Gastroesophageal sphincter (tissue), 4 donors: ENCODE measurements around the gene PLEKHA8. TPM values are rescaled to one million over a fixed set of nuclear protein-coding genes. Genes with fewer than 3 reads are reported as not detected.

Experiments used
- ATAC-seq: fragments of 150-250 bp; one replicate; pipeline ENCODE4 v1.9.1; 2016; ENCODE audit warnings: mild to moderate bottlenecking, moderate library complexity
- H3K27ac ChIP-seq, 4 donors: fragments of 200-600 bp; sonication (generic) in 3 of 4; 1 replicate in 3 of 4; 2 replicates in 1 of 4; pipeline ENCODE4 v1.5.1; 2016 to 2019
- H3K27me3 ChIP-seq: fragments of 200-600 bp; sonication (generic); one replicate; pipeline ENCODE4 v1.5.1; 2019
- H3K36me3 ChIP-seq, 2 donors: fragments of 200-600 bp; sonication (generic); one replicate each; pipeline ENCODE4 v1.5.1; 2019; ENCODE audit warnings: control low read depth in 1 of 2
- H3K4me1 ChIP-seq, 3 donors: fragments of 200-600 bp; sonication (generic); 1 replicate in 2 of 3; 2 replicates in 1 of 3; pipeline ENCODE4 v1.5.1; 2016 to 2019; ENCODE audit warnings: control low read depth in 2 of 3
- H3K4me3 ChIP-seq, 2 donors: fragments of 200-600 bp; sonication (generic); one replicate each; pipeline ENCODE4 v1.5.1; 2019; ENCODE audit warnings: mild to moderate bottlenecking in 1 of 2, moderate library complexity in 1 of 2
- H3K9me3 ChIP-seq, 3 donors: fragments of 200-600 bp; sonication (generic); one replicate each; pipeline ENCODE4 v1.5.1; 2017 to 2019; ENCODE audit warnings: control low read depth in 2 of 3
- CTCF ChIP-seq, 4 experiments: fragments of 200-600 bp in 2 of 4; fragments of 450-650 bp in 2 of 4; sonication (generic) in 1 of 4; IDR thresholded peaks; one replicate each; pipeline ENCODE4 v1.5.1; 2017 to 2019; ENCODE audit warnings: antibody characterized with exemption in 4 of 4, mild to moderate bottlenecking in 2 of 4, moderate library complexity in 2 of 4
- EP300 ChIP-seq: sonication (generic); formaldehyde crosslinking; IDR thresholded peaks from one replicate; pipeline ENCODE4 v1.6.1; 2017; ENCODE audit warnings: antibody characterized with exemption, mild to moderate bottlenecking
- POLR2A ChIP-seq, 2 donors: fragments of 450-650 bp; IDR thresholded peaks; one replicate each; pipeline ENCODE4 v1.6.1; 2017; ENCODE audit warnings: antibody characterized with exemption in 2 of 2, mild to moderate bottlenecking in 2 of 2, moderate library complexity in 1 of 2
- POLR2AphosphoS5 ChIP-seq: sonication (generic); formaldehyde crosslinking; IDR thresholded peaks from one replicate; pipeline ENCODE4 v1.6.1; 2017; ENCODE audit warnings: antibody characterized with exemption
- WGBS, 2 donors: methylation state at CpG; one replicate each; pipeline ENCODE4 v1.1.5; 2018; ENCODE audit warnings: low coverage in 1 of 2; 5-methylcytosine and 5-hydroxymethylcytosine counted together
- total RNA-seq, 4 donors: library from RNA; depleted of rRNA; stranded (reverse); fragments of >200 nt; gene quantifications; one replicate each; pipeline ENCODE4 v1.1.0, GENCODE V29; 2016

Gene PLEKHA8
- total RNA-seq, 4 donors from 2014 or later, result 7.5 to 16.3 (median 11.4) TPM

GRCh38 chr7:30167901-30168300 is 139.7 kb downstream of the PLEKHA8 start:
- H3K27ac ChIP-seq, result peak overlapping the region in 1 of 4 donors; percentile 8
- ATAC-seq, result no peak
- H3K9me3 ChIP-seq, result no peaks in the 10 kb centered on the region
- 57 to 92% methylated on average over 1 to 4 of the region's 6 CpGs for WGBS, 2 donors
- peaks cover 0 to 70% (median 16%) of the 10 kb centered on the region in 3 donors for H3K4me1 ChIP-seq
- no peaks in the 10 kb centered on the region for H3K27me3 ChIP-seq
- H3K36me3 ChIP-seq, result peaks cover 0 to 16% of the 10 kb centered on the region in 2 donors
- no peak overlapping the region for H3K4me3 ChIP-seq
- no peak for TF ChIP-seq EP300
- peak; percentile 29 for TF ChIP-seq POLR2AphosphoS5

- 73 to 76% methylated on average over 3 to 11 of the region's 16 CpGs for WGBS, 2 donors
- Histone ChIP-seq H3K4me1 (peaks cover 3 to 70% (median 19%) of the 10 kb centered on the region in 3 donors), H3K4me3 (no peak overlapping the region), H3K36me3 (peaks cover 0 to 16% of the 10 kb centered on the region in 2 donors), H3K9me3 (no peaks in the 10 kb centered on the region), H3K27ac (peak overlapping the region in 2 of 4 donors; percentile 36 to 56), H3K27me3 (no peaks in the 10 kb centered on the region)
- TF ChIP-seq POLR2A (IDR thresholded peaks at IDR 0.05) (no peak), POLR2AphosphoS5 (peak; percentile 59)
- peak; percentile 21 for ATAC-seq
Observed at GRCh38 chr7:30168835-30169573, 140.8 kb downstream of the PLEKHA8 start.

GRCh38 chr7:30169579-30169978 is 141.4 kb downstream of the PLEKHA8 start:
- Histone ChIP-seq H3K4me3 (no peak overlapping the region), H3K4me1 (peaks cover 3 to 70% (median 19%) of the 10 kb centered on the region in 3 donors), H3K27ac (peak overlapping the region in 2 of 4 donors; percentile 36 to 56), H3K27me3 (no peaks in the 10 kb centered on the region), H3K36me3 (peaks cover 0 to 16% of the 10 kb centered on the region in 2 donors), H3K9me3 (no peaks in the 10 kb centered on the region)
- 60 to 83% methylated on average over 1 of the region's 2 CpGs for WGBS, 2 donors
- no peak for TF ChIP-seq POLR2AphosphoS5
- no peak for TF ChIP-seq POLR2A (IDR thresholded peaks at IDR 0.05)
- TF ChIP-seq EP300, result no peak
- no peak for TF ChIP-seq CTCF (IDR thresholded peaks at IDR 0.05)
- ATAC-seq, result no peak

- no peak overlapping the region for H3K4me3 ChIP-seq
- WGBS, 2 donors, result 69% methylated on average over 6 of the region's 6 CpGs; no CpG with 5 or more reads in 1 of the 2 donors
- peaks cover 0 to 16% of the 10 kb centered on the region in 2 donors for H3K36me3 ChIP-seq
- H3K27ac ChIP-seq, result no peak overlapping the region
- H3K27me3 ChIP-seq, result no peaks in the 10 kb centered on the region
- ATAC-seq, result no peak
- H3K4me1 ChIP-seq, result peaks cover 3 to 74% (median 19%) of the 10 kb centered on the region in 3 donors
- TF ChIP-seq POLR2AphosphoS5, result peak; percentile 12
- TF ChIP-seq CTCF (IDR thresholded peaks at IDR 0.05), result no peak
- no peaks in the 10 kb centered on the region for H3K9me3 ChIP-seq
Observed at GRCh38 chr7:30170476-30171205, 142.4 kb downstream of the PLEKHA8 start.

- no peak for ATAC-seq
- H3K4me1 ChIP-seq, result peaks cover 3 to 84% (median 19%) of the 10 kb centered on the region in 3 donors
- H3K4me3 ChIP-seq, result no peak overlapping the region
- 93 to 100% methylated on average over 3 to 4 of the region's 9 CpGs for WGBS, 2 donors
- no peaks in the 10 kb centered on the region for H3K9me3 ChIP-seq
- TF ChIP-seq POLR2AphosphoS5, result no peak
- TF ChIP-seq EP300, result no peak
- no peak for TF ChIP-seq POLR2A (IDR thresholded peaks at IDR 0.05)
- TF ChIP-seq CTCF (IDR thresholded peaks at IDR 0.05), result no peak
- H3K36me3 ChIP-seq, result peaks cover 0 to 10% of the 10 kb centered on the region in 2 donors
- H3K27me3 ChIP-seq, result no peaks in the 10 kb centered on the region
- peak overlapping the region in 3 of 4 donors; percentile 84 to 85 (median 85) for H3K27ac ChIP-seq
Observed at GRCh38 chr7:30171766-30172447, 143.7 kb downstream of the PLEKHA8 start.
